CD4-positive, alpha-beta T cell (primary cell): ENCODE data around the gene SPATS2L. TPM values are rescaled to one million over a fixed set of nuclear protein-coding genes. Genes with fewer than 3 reads are reported as not detected.

Experiments
- ATAC-seq: fragments of 200-7000 bp; cut with Tn5 transposase; one replicate; pipeline ENCODE4 v1.10.0; 2022; ENCODE audit warnings: mild to moderate bottlenecking; ENCODE audit not compliant: poor library complexity
- CTCF ChIA-PET: fragments of 350-600 bp; sonication (Branson Sonifier 250); formaldehyde crosslinking; loops from one replicate; lab custom pipeline; 2021; ENCODE audit warnings: antibody characterized with exemption, inconsistent platforms; lab: Charles Lee
- POLR2A ChIA-PET: fragments of 350-600 bp; sonication (Branson Sonifier 250); formaldehyde crosslinking; loops from one replicate; lab custom pipeline; 2021; ENCODE audit warnings: antibody characterized with exemption, inconsistent platforms; lab: Charles Lee
- DNase-seq, 14 experiments: peaks; one replicate each; pipeline ENCODE4 v3.0.0-alpha.2; 2013 to 2020; ENCODE audit warnings: mixed read lengths in 2 of 14
- H3K27ac ChIP-seq, 2 donors: one replicate each; pipeline versions ENCODE4 v1.5.1 to v1.7.0; 2013; ENCODE audit warnings: low read length in 2 of 2, low read depth in 1 of 2, mild to moderate bottlenecking in 1 of 2
- H3K27me3 ChIP-seq, 2 experiments: 1 replicate in 1 of 2; 2 replicates in 1 of 2; pipeline versions ENCODE4 v1.6.1 to v1.7.0; 2013; ENCODE audit warnings: low read length in 2 of 2, control low read depth in 1 of 2, mild to moderate bottlenecking in 1 of 2, moderate library complexity in 1 of 2; ENCODE audit not compliant: insufficient read depth in 2 of 2, control insufficient read depth in 1 of 2
- H3K36me3 ChIP-seq: one replicate; pipeline ENCODE4 v1.6.1; 2013; ENCODE audit warnings: low read length, control low read depth; ENCODE audit not compliant: insufficient read depth
- H3K4me1 ChIP-seq: one replicate; pipeline ENCODE4 v1.6.1; 2013; ENCODE audit warnings: low read length, control low read depth; ENCODE audit not compliant: insufficient read depth
- H3K4me3 ChIP-seq: one replicate; pipeline ENCODE4 v1.5.1; 2013; ENCODE audit warnings: mild to moderate bottlenecking, low read length, moderate library complexity
- H3K9me3 ChIP-seq, 2 experiments: 1 replicate in 1 of 2; 2 replicates in 1 of 2; pipeline versions ENCODE4 v1.6.1 to v1.7.0; 2013; ENCODE audit warnings: low read length in 2 of 2, mild to moderate bottlenecking in 2 of 2, control low read depth in 1 of 2, moderate library complexity in 1 of 2; ENCODE audit not compliant: control insufficient read depth in 1 of 2, insufficient read depth in 1 of 2
- H3K27ac Mint-ChIP-seq: one replicate; pipeline ENCODE4 v1.8.0; 2020; ENCODE audit warnings: mixed read lengths
- H3K27me3 Mint-ChIP-seq: one replicate; pipeline ENCODE4 v1.8.0; 2021; ENCODE audit warnings: mixed read lengths
- H3K36me3 Mint-ChIP-seq: one replicate; pipeline ENCODE4 v1.8.0; 2021; ENCODE audit warnings: low read depth, mixed read lengths
- H3K4me1 Mint-ChIP-seq: one replicate; pipeline ENCODE4 v1.8.0; 2021; ENCODE audit warnings: low read depth, mixed read lengths
- H3K4me3 Mint-ChIP-seq: one replicate; pipeline ENCODE4 v1.8.0; 2020; ENCODE audit warnings: mild to moderate bottlenecking, mixed read lengths
- H3K9me3 Mint-ChIP-seq: one replicate; pipeline ENCODE4 v1.8.0; 2020; ENCODE audit warnings: mixed read lengths
- CTCF ChIP-seq: fragments of 200-600 bp; IDR thresholded peaks from one replicate; pipeline ENCODE4 v1.8.0; 2022; ENCODE audit warnings: antibody characterized with exemption, mild to moderate bottlenecking
- intact Hi-C, 2 experiments: fragments of 100-400 bp; cut with DNase I in 1 of 2; cut with micrococcal nuclease in 1 of 2; formaldehyde crosslinking; loops; one replicate each; pipeline versions ENCODE4 v1.15.1 to v1.9.0; 2023 to 2025; cut with DNase I, micrococcal nuclease
- total RNA-seq, 174 experiments: library from RNA in 2 of 174; stranded (reverse) in 2 of 174; gene quantifications; one replicate each; pipeline ENCODE4 v1.2.3 and lab custom pipeline; 2021 to 2026

Gene SPATS2L
- total RNA-seq, 2 experiments from 2014 or later = 4.0 to 4.4 TPM

- CTCF ChIA-PET = no interaction called here
- H3K9me3 Mint-ChIP-seq = no peaks in the 10 kb centered on the region
Measured at GRCh38 chr2:200416878-200417277, 110.4 kb downstream of the SPATS2L start.

GRCh38 chr2:200417366-200417765 is 110.9 kb downstream of the SPATS2L start:
- DNase-seq = no peak
- CTCF ChIA-PET = no interaction called here
- intact Hi-C loops = no loop called here
- H3K9me3 ChIP-seq = no peaks in the 10 kb centered on the region
- Mint-ChIP-seq H3K4me3 (no peak overlapping the region), H3K27me3 (no peaks in the 10 kb centered on the region), H3K36me3 (peaks cover 5% of the 10 kb centered on the region), H3K4me1 (no peaks in the 10 kb centered on the region), H3K27ac (no peak overlapping the region), H3K9me3 (no peaks in the 10 kb centered on the region)
- ATAC-seq = no peak
- no peak overlapping the region for H3K4me3 ChIP-seq
- H3K36me3 ChIP-seq = peaks cover 3% of the 10 kb centered on the region
- no peak overlapping the region for H3K27ac ChIP-seq
- TF ChIP-seq CTCF = no peak
- no peaks in the 10 kb centered on the region for H3K27me3 ChIP-seq
- POLR2A ChIA-PET = no interaction called here
- H3K4me1 ChIP-seq = no peaks in the 10 kb centered on the region

More at GRCh38 chr2:200416878-200417277, 110.4 kb downstream of the SPATS2L start:
- Histone ChIP-seq H3K36me3 (peaks cover 3% of the 10 kb centered on the region), H3K4me3 (no peak overlapping the region), H3K27me3 (no peaks in the 10 kb centered on the region), H3K9me3 (no peaks in the 10 kb centered on the region), H3K4me1 (no peaks in the 10 kb centered on the region), H3K27ac (no peak overlapping the region)
- no peak for TF ChIP-seq CTCF
- POLR2A ChIA-PET = no interaction called here
- H3K27me3 Mint-ChIP-seq = no peaks in the 10 kb centered on the region
- no peak overlapping the region for H3K4me3 Mint-ChIP-seq
- no peak overlapping the region for H3K27ac Mint-ChIP-seq
- intact Hi-C loops = no loop called here
- DNase-seq (no peak), ATAC-seq (no peak)
- H3K36me3 Mint-ChIP-seq = peaks cover 5% of the 10 kb centered on the region
- H3K4me1 Mint-ChIP-seq = no peaks in the 10 kb centered on the region

GRCh38 chr2:200418399-200418798 is 111.9 kb downstream of the SPATS2L start:
- Histone ChIP-seq H3K9me3 (no peaks in the 10 kb centered on the region), H3K27me3 (no peaks in the 10 kb centered on the region), H3K27ac (no peak overlapping the region), H3K36me3 (peaks cover 3% of the 10 kb centered on the region), H3K4me3 (no peak overlapping the region), H3K4me1 (no peaks in the 10 kb centered on the region)
- no peaks in the 10 kb centered on the region for H3K27me3 Mint-ChIP-seq
- peaks cover 5% of the 10 kb centered on the region for H3K36me3 Mint-ChIP-seq
- TF ChIP-seq CTCF = no peak
- DNase-seq (no peak), ATAC-seq (no peak)
- POLR2A ChIA-PET = no interaction called here
- no peaks in the 10 kb centered on the region for H3K9me3 Mint-ChIP-seq
- H3K27ac Mint-ChIP-seq = no peak overlapping the region
- no peak overlapping the region for H3K4me3 Mint-ChIP-seq
- CTCF ChIA-PET = no interaction called here
- no peaks in the 10 kb centered on the region for H3K4me1 Mint-ChIP-seq
- intact Hi-C loops = no loop called here
